CMK (cell line): ENCODE measurements around the gene SNRPA1.
"Not testable (repeated sequence)": the region's sequence is repeated elsewhere in the genome, so short reads cannot be mapped to it uniquely, and the experiment has no call there.

Experiments used
- DNase-seq: peaks from one replicate; pipeline ENCODE4 v3.0.0-alpha.2; 2010; ENCODE audit warnings: low read depth

The SNRPA1 gene

GRCh38 chr15:101295607-101296161 is 636 bp upstream of the SNRPA1 start:
- no peak for DNase-seq

- DNase-seq = no peak
Observed at GRCh38 chr15:101293122-101293521, 1.9 kb downstream of the SNRPA1 start.

- DNase-seq = no peak
Observed at GRCh38 chr15:101288905-101289513, 6.0 kb downstream of the SNRPA1 start.

GRCh38 chr15:101287342-101287741 is 7.7 kb downstream of the SNRPA1 start:
- not testable (repeated sequence) for DNase-seq

GRCh38 chr15:101286471-101287114 is 8.5 kb downstream of the SNRPA1 start:
- DNase-seq = no peak

GRCh38 chr15:101283931-101284330 is 11.1 kb downstream of the SNRPA1 start:
- DNase-seq = no peak

- no peak for DNase-seq
Observed at GRCh38 chr15:101280007-101280406, 15.0 kb downstream of the SNRPA1 start.

GRCh38 chr15:101277943-101278564 is 17.0 kb downstream of the SNRPA1 start:
- no peak for DNase-seq

GRCh38 chr15:101277038-101277822 is 17.8 kb downstream of the SNRPA1 start, which contains the start of gene SELENOS:
Gene SELENOS (minus strand): TSS chr15:101277485. CDS start chr15:101277417, 68 bp downstream.
- peak; percentile 72 for DNase-seq

- no peak for DNase-seq
Observed at GRCh38 chr15:101276501-101277037, 18.5 kb downstream of the SNRPA1 start.

GRCh38 chr15:101275018-101275417 is 20.0 kb downstream of the SNRPA1 start:
- DNase-seq = no peak

- DNase-seq = no peak
Observed at GRCh38 chr15:101273534-101273933, 21.5 kb downstream of the SNRPA1 start.

GRCh38 chr15:101272584-101272983 is 22.5 kb downstream of the SNRPA1 start:
- DNase-seq = no peak

GRCh38 chr15:101269479-101270223 is 25.4 kb downstream of the SNRPA1 start:
- no peak for DNase-seq

- no peak for DNase-seq
Observed at GRCh38 chr15:101267320-101268104, 27.5 kb downstream of the SNRPA1 start.

- DNase-seq = no peak
Observed at GRCh38 chr15:101266787-101267186, 28.3 kb downstream of the SNRPA1 start.

- no peak for DNase-seq
Observed at GRCh38 chr15:101266034-101266433, 29.0 kb downstream of the SNRPA1 start.

- no peak for DNase-seq
Observed at GRCh38 chr15:101264911-101265641, 30.0 kb downstream of the SNRPA1 start.

- no peak for DNase-seq
Observed at GRCh38 chr15:101264011-101264410, 31.0 kb downstream of the SNRPA1 start.

- no peak for DNase-seq
Observed at GRCh38 chr15:101262551-101262950, 32.5 kb downstream of the SNRPA1 start.
